Measurements from ENCODE around the gene UMAD1.

UMAD1 gene

DNA sequence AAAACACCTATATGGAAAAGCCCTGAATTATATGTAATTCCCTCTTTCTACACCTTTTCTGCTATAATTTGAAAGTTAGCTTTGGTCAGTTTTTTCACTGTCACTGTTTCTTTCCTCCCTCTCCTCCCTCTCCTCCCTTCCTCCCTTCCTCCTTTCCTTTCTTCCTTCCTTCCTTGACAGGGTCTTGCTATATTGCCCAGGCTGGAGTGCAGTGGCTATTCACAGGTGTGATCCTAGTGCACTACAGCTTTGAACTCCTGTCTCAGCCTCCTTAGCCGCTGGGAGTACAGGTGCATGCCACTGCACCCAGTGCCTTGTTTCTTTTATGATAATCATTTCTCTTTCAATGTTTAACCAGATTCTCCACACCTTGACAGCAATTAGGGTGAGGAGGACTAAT lies 22.1 kb upstream of the UMAD1 start:
- Histone ChIP-seq H3K27me3 (ENCODE audit: insufficient read depth, low read length, poor library complexity, severe bottlenecking) (no peaks in the 10 kb centered on the region), H2AFZ (ENCODE audit: low read length) (no peak overlapping the region), H3K9me2 (replicated peaks; ENCODE audit: low read depth, low read length) (no peaks in the 10 kb centered on the region), H3F3A (ENCODE audit: low read depth) (no peaks in the 10 kb centered on the region), H3K36me3 (ENCODE audit: insufficient read depth, low read length) (no peaks in the 10 kb centered on the region), H3K9me3 (ENCODE audit: insufficient read depth, low read depth, low read length) (no peaks in the 10 kb centered on the region), H4K20me1 (ENCODE audit: insufficient read depth, low read length, poor library complexity, severe bottlenecking) (no peaks in the 10 kb centered on the region), H3K4me2 (ENCODE audit: low read depth, low read length, poor library complexity, severe bottlenecking) (no peak overlapping the region), H3K9ac (ENCODE audit: low read depth, low read length, poor library complexity, severe bottlenecking) (no peak overlapping the region), H3K4me1 (ENCODE audit: insufficient read depth, low read length, poor library complexity, severe bottlenecking) (no peaks in the 10 kb centered on the region), H3K4me3 (ENCODE audit: low read length, poor library complexity, severe bottlenecking) (no peak overlapping the region), H3K79me2 (ENCODE audit: insufficient read depth, low read length) (no peaks in the 10 kb centered on the region)
- no peak for TF ChIP-seq EZH2phosphoT487 (IDR thresholded peaks at IDR 0.05; ENCODE audit: borderline replicate concordance)
- TF ChIP-seq, protein P1, sequence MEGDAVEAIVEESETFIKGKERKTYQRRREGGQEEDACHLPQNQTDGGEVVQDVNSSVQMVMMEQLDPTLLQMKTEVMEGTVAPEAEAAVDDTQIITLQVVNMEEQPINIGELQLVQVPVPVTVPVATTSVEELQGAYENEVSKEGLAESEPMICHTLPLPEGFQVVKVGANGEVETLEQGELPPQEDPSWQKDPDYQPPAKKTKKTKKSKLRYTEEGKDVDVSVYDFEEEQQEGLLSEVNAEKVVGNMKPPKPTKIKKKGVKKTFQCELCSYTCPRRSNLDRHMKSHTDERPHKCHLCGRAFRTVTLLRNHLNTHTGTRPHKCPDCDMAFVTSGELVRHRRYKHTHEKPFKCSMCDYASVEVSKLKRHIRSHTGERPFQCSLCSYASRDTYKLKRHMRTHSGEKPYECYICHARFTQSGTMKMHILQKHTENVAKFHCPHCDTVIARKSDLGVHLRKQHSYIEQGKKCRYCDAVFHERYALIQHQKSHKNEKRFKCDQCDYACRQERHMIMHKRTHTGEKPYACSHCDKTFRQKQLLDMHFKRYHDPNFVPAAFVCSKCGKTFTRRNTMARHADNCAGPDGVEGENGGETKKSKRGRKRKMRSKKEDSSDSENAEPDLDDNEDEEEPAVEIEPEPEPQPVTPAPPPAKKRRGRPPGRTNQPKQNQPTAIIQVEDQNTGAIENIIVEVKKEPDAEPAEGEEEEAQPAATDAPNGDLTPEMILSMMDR (conservative IDR thresholded peaks at IDR 0.05; ENCODE audit: low read length), result no peak

DNA sequence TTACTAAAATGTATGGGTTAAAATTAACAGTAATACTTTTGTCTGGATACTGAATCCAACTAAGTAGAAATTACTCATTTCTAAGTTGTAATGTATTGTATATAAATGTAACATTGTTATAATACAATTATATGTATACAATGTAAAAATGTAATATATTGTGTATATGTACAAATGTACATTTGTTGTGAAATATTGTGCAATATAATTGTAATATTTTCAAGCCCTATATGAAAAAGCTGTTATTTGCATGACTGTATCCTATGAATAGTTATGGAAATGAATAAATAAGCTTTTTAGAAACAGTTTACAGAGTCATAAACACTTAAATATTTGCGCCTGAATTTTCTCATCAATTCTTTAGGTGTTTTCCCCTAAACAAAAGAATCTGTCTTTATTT lies 20.3 kb upstream of the UMAD1 start:
- H3K9ac ChIP-seq (ENCODE audit: low read depth, low read length, poor library complexity, severe bottlenecking), result no peak overlapping the region
- TF ChIP-seq EZH2phosphoT487 (IDR thresholded peaks at IDR 0.05; ENCODE audit: borderline replicate concordance), result no peak
- TF ChIP-seq, protein P1 (conservative IDR thresholded peaks at IDR 0.05; ENCODE audit: low read length), result no peak
- no peaks in the 10 kb centered on the region for H3K36me3 ChIP-seq (ENCODE audit: insufficient read depth, low read length)
- no peaks in the 10 kb centered on the region for H3K9me2 ChIP-seq (replicated peaks; ENCODE audit: low read depth, low read length)
- H3K4me2 ChIP-seq (ENCODE audit: low read depth, low read length, poor library complexity, severe bottlenecking), result no peak overlapping the region
- no peaks in the 10 kb centered on the region for H3K79me2 ChIP-seq (ENCODE audit: insufficient read depth, low read length)
- no peaks in the 10 kb centered on the region for H3K27me3 ChIP-seq (ENCODE audit: insufficient read depth, low read length, poor library complexity, severe bottlenecking)
- H3K4me1 ChIP-seq (ENCODE audit: insufficient read depth, low read length, poor library complexity, severe bottlenecking), result no peaks in the 10 kb centered on the region
- H4K20me1 ChIP-seq (ENCODE audit: insufficient read depth, low read length, poor library complexity, severe bottlenecking), result no peaks in the 10 kb centered on the region
- no peaks in the 10 kb centered on the region for H3K9me3 ChIP-seq (ENCODE audit: insufficient read depth, low read depth, low read length)
- H3F3A ChIP-seq (ENCODE audit: low read depth), result no peaks in the 10 kb centered on the region
- no peak overlapping the region for H3K4me3 ChIP-seq (ENCODE audit: low read length, poor library complexity, severe bottlenecking)
- no peak overlapping the region for H2AFZ ChIP-seq (ENCODE audit: low read length)

- TF ChIP-seq, protein P1 (conservative IDR thresholded peaks at IDR 0.05; ENCODE audit: low read length), result no peak
- no peak for TF ChIP-seq EZH2phosphoT487 (IDR thresholded peaks at IDR 0.05; ENCODE audit: borderline replicate concordance)
- no peaks in the 10 kb centered on the region for H3K27me3 ChIP-seq (ENCODE audit: insufficient read depth, low read length, poor library complexity, severe bottlenecking)
- H3F3A ChIP-seq (ENCODE audit: low read depth), result no peaks in the 10 kb centered on the region
- no peaks in the 10 kb centered on the region for H3K36me3 ChIP-seq (ENCODE audit: insufficient read depth, low read length)
- H3K9me3 ChIP-seq (ENCODE audit: insufficient read depth, low read depth, low read length), result no peaks in the 10 kb centered on the region
- H3K79me2 ChIP-seq (ENCODE audit: insufficient read depth, low read length), result no peaks in the 10 kb centered on the region
- H3K4me1 ChIP-seq (ENCODE audit: insufficient read depth, low read length, poor library complexity, severe bottlenecking), result no peaks in the 10 kb centered on the region
- H4K20me1 ChIP-seq (ENCODE audit: insufficient read depth, low read length, poor library complexity, severe bottlenecking), result no peaks in the 10 kb centered on the region
- H3K9ac ChIP-seq (ENCODE audit: low read depth, low read length, poor library complexity, severe bottlenecking), result no peak overlapping the region
- no peak overlapping the region for H2AFZ ChIP-seq (ENCODE audit: low read length)
- no peaks in the 10 kb centered on the region for H3K9me2 ChIP-seq (replicated peaks; ENCODE audit: low read depth, low read length)
- H3K4me3 ChIP-seq (ENCODE audit: low read length, poor library complexity, severe bottlenecking), result no peak overlapping the region
- H3K4me2 ChIP-seq (ENCODE audit: low read depth, low read length, poor library complexity, severe bottlenecking), result no peak overlapping the region
These were observed 19.8 kb upstream of the UMAD1 start for GRCh38 chr7:7620644-7621210.
